ENCODE results near the gene MAP2K3.

Gene MAP2K3

GRCh38 chr17:21275579-21276263 is 8.8 kb upstream of the MAP2K3 start:
- Histone ChIP-seq H3K36me3 (ENCODE audit: control insufficient read depth, insufficient read depth, low read length) (no peaks in the 10 kb centered on the region), H3K4me1 (ENCODE audit: control insufficient read depth, insufficient read depth, low read length) (peaks cover 11% of the 10 kb centered on the region; the same call in 1 of the 2 replicates), H3K27me3 (ENCODE audit: control insufficient read depth, insufficient read depth, low read length) (peaks cover 25% of the 10 kb centered on the region), H3K4me3 (ENCODE audit: low read depth, low read length) (peak overlapping the region; percentile 71), H3K27ac (ENCODE audit: low read depth, low read length) (no peak overlapping the region), H3K9ac (ENCODE audit: low read length) (peak overlapping the region; percentile 62), H3K9me3 (ENCODE audit: control insufficient read depth, insufficient read depth, low read depth, low read length) (no peaks in the 10 kb centered on the region)

DNA sequence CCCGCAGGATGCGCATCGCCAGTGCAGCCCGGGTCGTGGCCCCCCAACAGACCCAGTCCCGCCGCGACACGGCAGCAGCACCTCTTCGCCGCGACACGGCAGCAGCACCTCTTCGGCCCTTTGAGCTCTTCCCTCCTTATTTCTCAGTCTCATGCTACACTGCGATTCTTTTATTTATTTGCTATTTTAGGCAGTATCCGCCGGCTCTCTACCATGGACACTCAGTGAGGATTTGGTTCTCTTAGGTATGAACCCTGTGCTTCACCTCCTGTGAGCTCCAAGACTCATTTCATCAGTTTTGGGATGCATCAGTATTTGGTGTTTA is 8.3 kb upstream of the MAP2K3 start:
- Histone ChIP-seq H3K27me3 (ENCODE audit: control insufficient read depth, insufficient read depth, low read length) (peaks cover 25% of the 10 kb centered on the region), H3K36me3 (ENCODE audit: control insufficient read depth, insufficient read depth, low read length) (no peaks in the 10 kb centered on the region), H3K4me1 (ENCODE audit: control insufficient read depth, insufficient read depth, low read length) (peaks cover 11% of the 10 kb centered on the region; the same call in 1 of the 2 replicates), H3K9me3 (ENCODE audit: control insufficient read depth, insufficient read depth, low read depth, low read length) (no peaks in the 10 kb centered on the region), H3K4me3 (ENCODE audit: low read depth, low read length) (peak overlapping the region; percentile 71), H3K9ac (ENCODE audit: low read length) (no peak overlapping the region), H3K27ac (ENCODE audit: low read depth, low read length) (no peak overlapping the region)

- H3K9me3 ChIP-seq (ENCODE audit: control insufficient read depth, insufficient read depth, low read depth, low read length) = no peaks in the 10 kb centered on the region
- no peak overlapping the region for H3K4me3 ChIP-seq (ENCODE audit: low read depth, low read length)
- no peak overlapping the region for H3K9ac ChIP-seq (ENCODE audit: low read length)
- no peaks in the 10 kb centered on the region for H3K36me3 ChIP-seq (ENCODE audit: control insufficient read depth, insufficient read depth, low read length)
- peaks cover 11% of the 10 kb centered on the region; the same call in 1 of the 2 replicates for H3K4me1 ChIP-seq (ENCODE audit: control insufficient read depth, insufficient read depth, low read length)
- no peak overlapping the region for H3K27ac ChIP-seq (ENCODE audit: low read depth, low read length)
- H3K27me3 ChIP-seq (ENCODE audit: control insufficient read depth, insufficient read depth, low read length) = peaks cover 33% of the 10 kb centered on the region
Observed at GRCh38 chr17:21277332-21277731, 7.2 kb upstream of the MAP2K3 start.

DNA sequence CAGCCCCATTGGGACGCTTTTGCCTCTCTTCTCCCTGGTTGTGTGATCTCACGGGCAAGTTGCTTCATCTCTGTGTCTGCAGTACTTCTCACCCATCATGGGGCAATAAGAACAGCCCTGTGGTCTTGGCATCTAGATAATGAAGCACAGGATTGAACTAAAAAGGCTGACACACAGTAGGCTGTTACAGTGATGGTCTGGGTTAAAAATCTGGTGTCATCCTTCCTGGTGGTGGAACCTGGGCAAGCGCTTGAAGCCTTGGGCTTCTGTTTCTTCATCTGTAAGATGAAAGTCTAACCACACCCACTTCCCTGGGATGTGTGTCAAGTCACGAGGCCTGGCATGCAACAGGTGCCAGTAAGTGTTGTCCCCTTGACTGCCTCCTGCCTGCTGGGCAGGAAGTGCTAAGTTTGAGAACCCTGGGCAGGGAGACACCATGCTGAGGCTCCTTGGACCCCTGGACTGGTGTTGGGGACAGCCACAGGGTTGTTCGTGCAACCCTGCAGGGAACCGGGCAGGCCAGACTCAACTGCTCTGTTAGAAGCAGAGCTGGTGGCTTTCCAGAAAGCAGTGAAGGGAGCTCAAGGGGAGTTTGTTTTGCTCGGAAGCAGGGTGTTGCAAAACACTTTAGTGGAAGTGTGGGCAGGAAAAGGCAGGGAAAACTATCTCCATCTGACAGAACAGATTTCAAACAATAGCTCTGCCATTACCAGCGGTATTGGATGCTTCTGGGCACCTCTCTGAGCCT is 5.9 kb upstream of the MAP2K3 start:
- peaks cover 11% of the 10 kb centered on the region for H3K4me1 ChIP-seq (ENCODE audit: control insufficient read depth, insufficient read depth, low read length)
- H3K4me3 ChIP-seq (ENCODE audit: low read depth, low read length) = no peak overlapping the region
- no peaks in the 10 kb centered on the region for H3K9me3 ChIP-seq (ENCODE audit: control insufficient read depth, insufficient read depth, low read depth, low read length)
- peaks cover 46% of the 10 kb centered on the region for H3K27me3 ChIP-seq (ENCODE audit: control insufficient read depth, insufficient read depth, low read length)
- no peaks in the 10 kb centered on the region for H3K36me3 ChIP-seq (ENCODE audit: control insufficient read depth, insufficient read depth, low read length)
- H3K27ac ChIP-seq (ENCODE audit: low read depth, low read length) = no peak overlapping the region
- no peak overlapping the region for H3K9ac ChIP-seq (ENCODE audit: low read length)

DNA sequence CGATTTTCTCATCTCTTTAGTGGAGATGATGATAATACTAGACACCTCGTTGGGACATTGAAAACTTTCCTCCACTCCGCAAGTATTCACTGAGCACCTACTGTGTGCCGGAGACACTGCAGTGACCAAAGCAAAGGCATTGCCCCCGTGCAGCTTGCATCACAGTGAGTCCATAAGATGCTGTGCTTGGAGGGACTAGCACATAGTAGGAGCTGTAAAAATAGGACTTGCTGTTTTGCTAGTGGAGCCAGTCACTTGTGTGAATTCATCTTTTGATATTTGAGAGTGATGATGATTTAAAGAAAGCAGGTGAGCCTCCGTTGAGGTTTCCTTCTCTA is 5.3 kb upstream of the MAP2K3 start:
- H3K9ac ChIP-seq (ENCODE audit: low read length) = no peak overlapping the region
- H3K9me3 ChIP-seq (ENCODE audit: control insufficient read depth, insufficient read depth, low read depth, low read length) = no peaks in the 10 kb centered on the region
- no peak overlapping the region for H3K27ac ChIP-seq (ENCODE audit: low read depth, low read length)
- peaks cover 50% of the 10 kb centered on the region for H3K27me3 ChIP-seq (ENCODE audit: control insufficient read depth, insufficient read depth, low read length)
- peaks cover 13% of the 10 kb centered on the region for H3K4me1 ChIP-seq (ENCODE audit: control insufficient read depth, insufficient read depth, low read length)
- H3K4me3 ChIP-seq (ENCODE audit: low read depth, low read length) = no peak overlapping the region
- no peaks in the 10 kb centered on the region for H3K36me3 ChIP-seq (ENCODE audit: control insufficient read depth, insufficient read depth, low read length)

DNA sequence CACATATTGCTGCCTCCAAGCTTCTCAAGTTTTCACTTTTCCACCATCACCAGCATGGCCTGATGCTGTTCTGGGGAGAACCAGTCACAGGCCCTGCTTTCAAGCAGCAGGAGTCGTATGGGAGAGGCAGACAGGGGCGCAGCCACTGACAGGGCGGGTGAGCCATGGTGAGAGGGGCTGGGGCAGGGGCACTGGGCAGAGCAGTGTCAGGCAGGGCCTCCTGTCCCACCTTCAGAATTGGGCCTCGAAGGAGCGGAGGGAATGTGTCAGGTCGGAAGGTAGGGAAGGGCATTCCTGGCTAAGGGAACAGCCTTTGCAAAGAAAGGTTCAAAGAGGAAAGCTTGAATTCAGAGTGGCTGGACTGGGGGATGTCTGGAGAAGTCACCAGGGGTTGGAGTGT is 4.9 kb upstream of the MAP2K3 start:
- Histone ChIP-seq H3K4me3 (ENCODE audit: low read depth, low read length) (no peak overlapping the region), H3K36me3 (ENCODE audit: control insufficient read depth, insufficient read depth, low read length) (no peaks in the 10 kb centered on the region), H3K27me3 (ENCODE audit: control insufficient read depth, insufficient read depth, low read length) (peaks cover 46% of the 10 kb centered on the region), H3K9me3 (ENCODE audit: control insufficient read depth, insufficient read depth, low read depth, low read length) (no peaks in the 10 kb centered on the region), H3K27ac (ENCODE audit: low read depth, low read length) (no peak overlapping the region), H3K9ac (ENCODE audit: low read length) (no peak overlapping the region), H3K4me1 (ENCODE audit: control insufficient read depth, insufficient read depth, low read length) (peaks cover 13% of the 10 kb centered on the region)

DNA sequence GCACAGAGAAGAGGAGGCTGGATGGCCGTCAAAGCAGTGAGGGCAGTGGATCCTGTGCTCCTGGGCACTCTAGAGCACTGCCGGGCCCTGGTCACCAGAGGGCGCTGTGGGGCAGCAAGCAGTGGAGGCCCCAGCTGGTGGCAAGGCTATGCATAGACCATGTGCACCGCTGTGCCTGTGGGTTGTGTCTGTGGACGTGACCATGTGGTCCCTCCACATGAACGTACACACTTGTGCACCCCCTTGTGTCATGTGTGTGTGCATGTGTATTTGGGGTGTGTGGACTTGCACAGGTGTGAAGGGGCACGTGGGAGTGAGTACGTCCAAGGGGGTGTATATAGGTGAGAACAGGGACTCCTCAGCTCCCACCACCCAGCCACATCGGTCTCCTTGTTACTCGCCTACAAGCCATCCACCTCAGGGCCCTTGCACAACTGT is 4.4 kb upstream of the MAP2K3 start:
- no peaks in the 10 kb centered on the region for H3K9me3 ChIP-seq (ENCODE audit: control insufficient read depth, insufficient read depth, low read depth, low read length)
- H3K4me3 ChIP-seq (ENCODE audit: low read depth, low read length) = no peak overlapping the region
- peaks cover 11% of the 10 kb centered on the region for H3K4me1 ChIP-seq (ENCODE audit: control insufficient read depth, insufficient read depth, low read length)
- H3K36me3 ChIP-seq (ENCODE audit: control insufficient read depth, insufficient read depth, low read length) = no peaks in the 10 kb centered on the region
- H3K27ac ChIP-seq (ENCODE audit: low read depth, low read length) = no peak overlapping the region
- no peak overlapping the region for H3K9ac ChIP-seq (ENCODE audit: low read length)
- H3K27me3 ChIP-seq (ENCODE audit: control insufficient read depth, insufficient read depth, low read length) = peaks cover 41% of the 10 kb centered on the region

GRCh38 chr17:21282231-21282630 is 2.3 kb upstream of the MAP2K3 start:
- Histone ChIP-seq H3K9ac (ENCODE audit: low read length) (no peak overlapping the region), H3K4me1 (ENCODE audit: control insufficient read depth, insufficient read depth, low read length) (peaks cover 25% of the 10 kb centered on the region), H3K27ac (ENCODE audit: low read depth, low read length) (no peak overlapping the region), H3K36me3 (ENCODE audit: control insufficient read depth, insufficient read depth, low read length) (no peaks in the 10 kb centered on the region), H3K9me3 (ENCODE audit: control insufficient read depth, insufficient read depth, low read depth, low read length) (no peaks in the 10 kb centered on the region), H3K4me3 (ENCODE audit: low read depth, low read length) (no peak overlapping the region), H3K27me3 (ENCODE audit: control insufficient read depth, insufficient read depth, low read length) (peaks cover 28% of the 10 kb centered on the region)

DNA sequence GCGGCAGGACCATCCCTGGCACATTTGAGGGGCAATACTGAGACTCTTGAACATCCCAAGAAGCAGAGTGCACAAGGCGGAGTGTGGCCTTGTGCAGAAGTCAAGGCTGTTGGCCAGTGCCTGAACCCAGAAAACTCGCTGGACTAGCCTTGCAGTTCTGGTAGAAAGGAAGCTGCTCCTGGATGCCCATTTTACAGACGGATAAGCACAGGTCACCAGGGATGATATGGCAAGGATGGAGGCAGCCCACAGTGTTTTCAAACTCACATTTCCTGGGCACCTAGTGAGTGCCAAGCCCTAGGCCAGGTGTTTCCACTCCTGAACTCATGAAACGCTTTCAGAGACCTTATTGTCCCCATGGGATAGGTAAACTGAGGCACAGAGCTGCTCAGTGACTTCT is 1.7 kb upstream of the MAP2K3 start:
- Histone ChIP-seq H3K9ac (ENCODE audit: low read length) (no peak overlapping the region), H3K36me3 (ENCODE audit: control insufficient read depth, insufficient read depth, low read length) (no peaks in the 10 kb centered on the region), H3K4me1 (ENCODE audit: control insufficient read depth, insufficient read depth, low read length) (peaks cover 31% of the 10 kb centered on the region), H3K27me3 (ENCODE audit: control insufficient read depth, insufficient read depth, low read length) (peaks cover 24% of the 10 kb centered on the region), H3K27ac (ENCODE audit: low read depth, low read length) (no peak overlapping the region), H3K9me3 (ENCODE audit: control insufficient read depth, insufficient read depth, low read depth, low read length) (no peaks in the 10 kb centered on the region), H3K4me3 (ENCODE audit: low read depth, low read length) (no peak overlapping the region)

- Histone ChIP-seq H3K9me3 (ENCODE audit: control insufficient read depth, insufficient read depth, low read depth, low read length) (no peaks in the 10 kb centered on the region), H3K27me3 (ENCODE audit: control insufficient read depth, insufficient read depth, low read length) (peaks cover 24% of the 10 kb centered on the region), H3K4me3 (ENCODE audit: low read depth, low read length) (peak overlapping the region; percentile 67), H3K4me1 (ENCODE audit: control insufficient read depth, insufficient read depth, low read length) (peaks cover 38% of the 10 kb centered on the region), H3K27ac (ENCODE audit: low read depth, low read length) (no peak overlapping the region), H3K36me3 (ENCODE audit: control insufficient read depth, insufficient read depth, low read length) (no peaks in the 10 kb centered on the region), H3K9ac (ENCODE audit: low read length) (peak overlapping the region; percentile 24)
Observed at GRCh38 chr17:21283482-21284318, 811 bp upstream of the MAP2K3 start.
